Ishikawa (cell line): Measurements from ENCODE around the gene EDARADD.

Experiments
- CEBPB ChIP-seq: IDR thresholded peaks from 2 replicates; pipeline ENCODE4 v1.6.1; 2012
- CREB1 ChIP-seq: IDR thresholded peaks from 2 replicates; pipeline ENCODE4 v1.6.1; 2012; ENCODE audit warnings: low read depth
- EGR1 ChIP-seq: IDR thresholded peaks from 2 replicates; pipeline ENCODE4 v1.6.1; 2012
- EP300 ChIP-seq: IDR thresholded peaks from 2 replicates; pipeline ENCODE4 v1.6.1; 2012; ENCODE audit warnings: borderline replicate concordance
- FOXM1 ChIP-seq: IDR thresholded peaks from 2 replicates; pipeline ENCODE4 v1.6.1; 2012; ENCODE audit warnings: low read depth, borderline replicate concordance
- MAX ChIP-seq: IDR thresholded peaks from 2 replicates; pipeline ENCODE4 v1.6.1; 2012
- NFIC ChIP-seq: IDR thresholded peaks from 2 replicates; pipeline ENCODE4 v1.6.1; 2012
- RAD21 ChIP-seq: IDR thresholded peaks from 2 replicates; pipeline ENCODE4 v1.6.1; 2012; ENCODE audit warnings: low read depth
- REST ChIP-seq: IDR thresholded peaks from 2 replicates; pipeline ENCODE4 v1.6.1; 2012; ENCODE audit warnings: low read depth, mild to moderate bottlenecking
- TAF1 ChIP-seq: IDR thresholded peaks from 2 replicates; pipeline ENCODE4 v1.6.1; 2012; ENCODE audit warnings: low read depth, mild to moderate bottlenecking
- TCF12 ChIP-seq: IDR thresholded peaks from 2 replicates; pipeline ENCODE4 v1.6.1; 2012; ENCODE audit warnings: low read depth
- YY1 ChIP-seq: IDR thresholded peaks from 2 replicates; pipeline ENCODE4 v1.6.1; 2012; ENCODE audit warnings: low read depth
- TF ChIP-seq, protein P1 (sequence below): IDR thresholded peaks from 2 replicates; pipeline ENCODE4 v1.6.1; 2012

DNA sequence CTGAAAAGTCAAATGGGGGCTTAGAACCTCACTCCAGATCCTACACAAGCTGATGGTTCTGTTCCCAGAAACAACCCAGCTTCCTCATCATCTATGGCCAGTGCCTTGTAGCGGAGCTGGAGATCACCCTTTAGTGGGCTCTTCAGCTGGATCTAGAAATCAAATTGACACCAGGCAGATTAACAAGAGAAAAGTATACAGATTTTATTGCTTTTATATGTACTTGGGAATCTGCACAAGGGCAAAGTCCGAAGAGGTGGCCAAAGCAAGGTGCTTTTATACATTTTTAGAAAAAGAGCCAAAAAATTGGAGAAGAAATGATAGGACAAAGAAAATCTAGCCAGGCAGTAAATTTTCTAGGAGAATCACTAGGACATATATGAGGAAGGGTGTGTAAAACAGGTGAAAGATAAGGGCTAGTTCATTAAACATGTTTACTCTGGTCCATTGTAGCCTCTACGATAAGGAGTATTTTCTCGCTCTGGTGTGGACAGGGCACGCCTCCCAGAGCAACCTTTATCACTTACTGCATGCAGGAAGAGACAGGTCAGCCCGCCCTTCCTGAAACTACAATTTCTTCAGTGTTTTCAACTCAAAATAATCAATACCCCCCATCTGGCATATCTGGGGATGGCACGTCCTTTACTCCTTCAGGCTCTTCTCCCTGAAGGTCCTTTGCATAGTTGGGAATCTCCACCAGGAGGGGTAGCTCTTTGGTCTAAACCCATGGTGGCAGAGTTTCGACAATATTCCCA lies 115.7 kb downstream of the EDARADD start:
- no peak for TF ChIP-seq MAX
- TF ChIP-seq CEBPB = no peak
- no peak for TF ChIP-seq TAF1
- no peak for TF ChIP-seq YY1
- no peak for TF ChIP-seq EP300
- TF ChIP-seq FOXM1 = no peak
- no peak for TF ChIP-seq NFIC
- no peak for TF ChIP-seq RAD21
- TF ChIP-seq, protein P1, sequence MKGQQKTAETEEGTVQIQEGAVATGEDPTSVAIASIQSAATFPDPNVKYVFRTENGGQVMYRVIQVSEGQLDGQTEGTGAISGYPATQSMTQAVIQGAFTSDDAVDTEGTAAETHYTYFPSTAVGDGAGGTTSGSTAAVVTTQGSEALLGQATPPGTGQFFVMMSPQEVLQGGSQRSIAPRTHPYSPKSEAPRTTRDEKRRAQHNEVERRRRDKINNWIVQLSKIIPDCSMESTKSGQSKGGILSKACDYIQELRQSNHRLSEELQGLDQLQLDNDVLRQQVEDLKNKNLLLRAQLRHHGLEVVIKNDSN = no peak
- no peak for TF ChIP-seq EGR1
- no peak for TF ChIP-seq REST
- no peak for TF ChIP-seq CREB1
- TF ChIP-seq TCF12 = no peak
